Jurkat, Clone E6-1 (cell line): ENCODE results near the gene PFKFB3.

Source experiments
- DNase-seq: peaks from one replicate; pipeline ENCODE4 v3.0.0-alpha.2; 2011; ENCODE audit warnings: low read depth, low spot score
- H3K4me3 ChIP-seq: 2 replicates; pipeline ENCODE4 v1.5.1; 2011; ENCODE audit warnings: mild to moderate bottlenecking, low read length, control low read depth, moderate library complexity

PFKFB3 gene

DNA sequence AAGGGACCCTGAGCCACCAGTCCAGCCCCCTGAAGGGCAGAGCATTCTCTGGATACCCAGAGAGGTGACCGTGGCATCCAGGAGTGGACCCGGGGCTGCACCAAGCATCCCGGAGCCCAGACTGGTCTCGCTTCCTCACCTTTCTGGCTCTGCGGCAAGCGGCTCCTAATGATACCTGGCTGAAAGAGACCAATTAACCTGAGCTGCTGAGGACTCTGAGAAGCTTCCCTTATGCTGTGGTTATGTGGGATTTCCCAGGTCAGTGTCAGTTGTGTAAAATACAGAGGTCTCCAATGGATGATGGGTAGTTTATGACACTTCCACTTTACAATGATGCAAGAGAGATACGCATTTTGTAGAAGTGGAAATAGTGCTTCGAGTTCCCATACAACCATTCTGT, 51.5 kb downstream of the PFKFB3 start:
- H3K4me3 ChIP-seq, result no peak overlapping the region
- no peak for DNase-seq

DNA sequence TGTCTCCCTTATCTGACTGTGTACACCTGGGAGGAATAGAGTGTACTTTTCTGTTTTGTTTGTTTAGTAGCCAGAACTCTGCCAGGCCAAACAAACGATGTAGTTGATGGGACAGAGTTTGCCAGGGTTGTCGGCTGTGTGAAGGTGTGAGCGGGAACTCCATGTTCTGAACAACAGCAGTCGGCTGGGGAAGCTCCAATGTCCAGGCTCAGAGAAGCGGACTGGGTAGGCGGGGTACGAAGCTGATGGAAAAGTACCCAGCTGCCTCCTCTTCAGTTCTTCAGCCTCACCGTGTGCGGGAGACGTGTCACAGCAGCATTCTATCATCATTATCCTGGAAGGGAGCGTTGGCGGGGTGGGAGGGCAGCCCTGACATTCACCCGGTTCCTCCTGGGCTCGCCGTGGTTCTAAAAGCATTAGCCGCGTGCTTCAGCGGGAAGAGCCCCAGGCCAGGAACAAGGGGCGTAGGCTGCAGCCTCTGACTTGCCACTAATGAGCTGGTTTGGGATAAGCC, 52.9 kb downstream of the PFKFB3 start:
- H3K4me3 ChIP-seq, result no peak overlapping the region

GRCh38 chr10:6256439-6256838, 53.7 kb downstream of the PFKFB3 start:
- DNase-seq, result no peak
- H3K4me3 ChIP-seq, result no peak overlapping the region

More for the DNA sequence above, 52.9 kb downstream of the PFKFB3 start:
- DNase-seq, result no peak

GRCh38 chr10:6259153-6259552, 56.4 kb downstream of the PFKFB3 start:
- H3K4me3 ChIP-seq, result no peak overlapping the region
- DNase-seq, result no peak

DNA sequence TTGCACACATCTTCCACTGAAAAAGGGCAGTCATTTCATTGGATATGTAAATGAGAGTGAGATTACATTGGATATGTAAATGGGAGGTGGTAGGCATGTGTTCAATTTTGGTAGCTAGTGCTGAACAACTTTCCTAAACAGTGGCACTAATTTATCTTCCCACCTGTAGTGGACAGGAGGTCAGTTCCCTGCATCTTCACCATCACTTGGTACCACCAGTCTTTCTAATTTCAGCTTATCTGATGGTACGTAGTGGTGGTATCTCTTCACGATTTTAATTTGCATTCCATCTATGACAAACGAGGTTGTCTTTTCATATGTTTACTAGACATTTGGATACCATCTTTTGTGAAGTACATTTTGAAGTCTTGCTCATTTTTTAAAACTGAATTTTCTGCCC, 58.1 kb downstream of the PFKFB3 start:
- no peak for DNase-seq
- H3K4me3 ChIP-seq, result no peak overlapping the region

GRCh38 chr10:6267941-6268340, 65.2 kb downstream of the PFKFB3 start:
- no peak for DNase-seq

GRCh38 chr10:6269432-6269831, 66.7 kb downstream of the PFKFB3 start:
- DNase-seq, result no peak

More at GRCh38 chr10:6267941-6268340, 65.2 kb downstream of the PFKFB3 start:
- no peak overlapping the region for H3K4me3 ChIP-seq

GRCh38 chr10:6269953-6270867, 67.5 kb downstream of the PFKFB3 start:
- H3K4me3 ChIP-seq, result no peak overlapping the region
- peak; percentile 39 for DNase-seq

More at GRCh38 chr10:6269432-6269831, 66.7 kb downstream of the PFKFB3 start:
- H3K4me3 ChIP-seq, result no peak overlapping the region

DNA sequence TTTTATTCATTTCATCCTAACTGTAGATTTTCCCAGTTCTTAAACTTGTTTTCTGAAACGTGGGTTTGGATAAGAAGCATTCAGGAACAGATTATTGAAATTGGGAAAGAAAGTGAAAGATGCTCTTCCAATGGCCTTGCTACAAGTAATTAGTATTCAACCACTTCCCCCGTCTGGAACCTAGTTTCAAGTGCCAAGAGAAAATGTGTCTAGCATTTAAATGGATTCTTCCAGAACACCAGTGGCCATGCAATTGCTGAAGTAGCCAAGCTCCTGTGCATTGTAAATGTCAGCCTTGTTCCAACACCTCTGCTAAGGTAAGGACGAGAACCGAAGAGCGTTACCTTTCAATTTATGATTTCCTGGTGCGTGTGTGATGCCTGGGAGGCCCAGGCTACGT, 68.2 kb downstream of the PFKFB3 start:
- H3K4me3 ChIP-seq, result no peak overlapping the region

DNA sequence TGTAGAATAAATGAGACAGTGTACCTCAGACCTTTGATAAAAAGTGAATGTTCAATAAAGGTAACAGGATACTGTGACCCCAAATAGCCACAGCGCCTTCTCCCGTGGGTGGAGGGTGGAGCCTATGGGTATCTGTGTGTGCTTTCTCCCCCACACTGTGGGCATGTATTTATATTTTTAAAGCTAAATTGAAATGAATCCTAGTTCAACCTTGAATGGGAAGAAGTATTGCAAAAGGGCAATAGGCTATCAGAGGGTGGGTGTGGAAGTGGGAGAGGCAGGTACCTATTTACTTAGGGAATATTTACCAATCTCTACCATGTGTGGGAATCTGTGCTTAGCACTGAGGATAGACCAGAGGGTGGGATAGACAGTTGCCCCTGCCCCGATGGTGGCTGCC, 68.9 kb downstream of the PFKFB3 start:
- no peak for DNase-seq
- H3K4me3 ChIP-seq, result no peak overlapping the region

More for the DNA sequence above, 68.2 kb downstream of the PFKFB3 start:
- no peak for DNase-seq

- H3K4me3 ChIP-seq, result no peak overlapping the region
- DNase-seq, result no peak
These were observed 69.4 kb downstream of the PFKFB3 start for GRCh38 chr10:6272126-6272525.

DNA sequence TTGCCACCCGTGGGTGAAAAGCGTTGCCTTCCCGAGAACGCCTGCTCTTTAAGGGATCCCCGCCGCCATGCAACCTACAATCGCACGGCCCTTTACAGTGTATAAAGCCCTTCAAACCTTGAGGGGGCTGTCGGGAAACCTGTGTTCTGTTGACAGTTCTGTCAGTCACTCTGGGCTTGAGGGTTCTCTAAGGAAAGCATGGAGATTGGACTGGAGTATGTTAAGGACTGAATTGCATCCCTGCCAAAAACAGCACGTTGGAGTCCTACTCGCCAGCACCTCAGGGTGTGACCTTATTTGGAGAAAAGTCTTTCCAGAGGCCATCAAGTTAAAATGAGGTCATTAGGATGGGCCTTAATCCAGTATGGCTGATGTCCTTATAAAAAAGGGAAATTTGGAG, 70.6 kb downstream of the PFKFB3 start:
- DNase-seq, result no peak
- H3K4me3 ChIP-seq, result no peak overlapping the region

DNA sequence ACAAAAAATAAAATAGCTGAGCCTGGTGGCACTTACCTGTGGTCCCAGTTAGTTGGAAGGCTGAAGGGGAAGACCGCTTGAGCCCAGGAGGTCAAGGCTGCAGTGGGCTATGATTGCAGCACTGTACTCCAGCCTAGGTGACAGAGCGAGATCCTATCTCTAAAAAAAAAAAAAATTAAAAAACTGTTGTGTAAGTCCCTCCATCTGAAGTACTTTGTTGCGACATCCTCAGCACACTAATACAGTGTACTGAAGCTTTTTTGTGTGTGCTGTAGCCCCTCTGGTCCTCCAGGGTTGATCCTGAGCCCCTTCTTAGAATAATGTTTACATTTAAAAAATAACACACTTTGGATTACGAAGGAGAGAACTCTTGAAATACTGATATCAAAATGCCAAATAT, 71.3 kb downstream of the PFKFB3 start:
- H3K4me3 ChIP-seq, result no peak overlapping the region
- no peak for DNase-seq

GRCh38 chr10:6274484-6274883, 71.8 kb downstream of the PFKFB3 start:
- no peak for DNase-seq
- no peak overlapping the region for H3K4me3 ChIP-seq

DNA sequence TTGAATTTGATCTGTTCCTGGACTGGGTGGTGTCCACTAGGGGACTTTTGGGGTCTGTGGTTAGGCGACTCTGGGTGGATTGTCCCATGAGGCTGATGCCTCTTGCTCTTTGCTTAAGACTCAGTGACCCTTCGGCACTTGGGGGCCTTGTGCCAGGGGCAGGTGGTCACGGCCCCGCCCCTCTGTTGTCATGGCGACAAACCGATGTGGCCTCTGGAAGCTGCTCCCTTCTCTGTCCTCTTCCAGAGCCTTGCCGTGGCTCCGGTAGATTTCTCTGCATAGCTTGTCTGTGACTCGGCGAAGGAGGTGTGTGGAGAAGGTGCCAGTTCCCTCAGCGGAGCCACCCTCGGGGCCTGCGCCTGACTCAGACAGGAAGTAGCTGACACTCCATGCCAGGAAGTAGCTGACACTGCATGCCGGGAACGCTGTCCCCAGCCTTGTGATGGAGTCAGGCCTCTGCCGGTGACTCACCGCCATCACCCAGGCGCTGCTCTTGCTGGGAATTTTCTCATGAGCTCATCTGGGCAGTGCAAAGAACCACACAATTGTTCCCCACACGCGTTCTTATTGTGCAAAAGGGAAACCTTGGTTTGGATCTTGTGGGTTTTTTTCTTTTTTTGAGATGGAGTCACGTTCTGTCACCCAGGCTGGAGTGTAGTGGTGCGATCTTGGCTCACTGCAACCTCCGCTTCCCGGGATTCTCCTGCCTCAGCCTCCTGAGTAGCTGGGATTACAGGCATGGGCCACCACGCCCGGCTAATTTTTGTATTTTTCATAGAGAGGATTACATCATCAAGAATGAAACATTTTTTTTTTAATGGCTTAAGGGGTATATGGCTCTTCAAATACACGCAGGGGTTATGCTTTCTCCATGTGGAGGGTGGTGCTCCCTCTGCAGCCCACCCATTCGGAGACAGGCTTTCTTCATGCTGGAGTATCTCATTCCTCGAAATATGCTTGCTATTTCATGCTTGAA, 72.6 kb downstream of the PFKFB3 start:
- no peak for DNase-seq
- no peak overlapping the region for H3K4me3 ChIP-seq

- H3K4me3 ChIP-seq, result no peak overlapping the region
- DNase-seq, result no peak
These were observed 73.6 kb downstream of the PFKFB3 start for GRCh38 chr10:6276356-6276755.

- no peak overlapping the region for H3K4me3 ChIP-seq
- DNase-seq, result no peak
These were observed 75.9 kb downstream of the PFKFB3 start for GRCh38 chr10:6278519-6279120.

GRCh38 chr10:6279540-6280267, 77.0 kb downstream of the PFKFB3 start:
- no peak for DNase-seq
- no peak overlapping the region for H3K4me3 ChIP-seq

DNA sequence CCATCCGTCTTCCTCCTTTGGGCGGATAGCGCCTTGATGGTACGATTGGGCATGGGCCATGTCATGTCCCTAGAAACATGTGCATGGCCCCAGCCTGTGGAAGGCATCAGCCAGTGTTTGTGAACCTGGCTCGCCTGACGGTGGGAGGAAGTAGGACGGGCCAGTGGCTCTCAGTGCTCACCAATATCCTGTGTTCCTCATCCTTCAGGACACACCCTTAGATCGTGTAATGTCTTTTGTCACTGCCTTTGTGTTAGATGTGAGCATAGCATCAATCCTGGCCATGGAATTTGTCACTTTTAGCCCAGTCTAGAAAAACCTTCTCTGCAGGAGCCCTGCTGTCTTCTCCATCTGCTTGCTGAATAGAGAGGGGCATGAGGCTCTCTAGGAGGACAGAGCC, 77.6 kb downstream of the PFKFB3 start:
- no peak overlapping the region for H3K4me3 ChIP-seq
- DNase-seq, result no peak
